ENCODE measurements around the gene FNDC3A. TPM values are rescaled to one million over a fixed set of nuclear protein-coding genes. Genes with fewer than 3 reads are reported as not detected.

FNDC3A gene
- total RNA-seq, 1 donor from 2014 or later: 51.9 TPM

- DNase-seq (ENCODE audit: extremely low spot score, unreplicated experiment): no peak
- peaks cover 64% of the 10 kb centered on the region for H3K27me3 Mint-ChIP-seq (ENCODE audit: unreplicated experiment)
- H3K4me1 Mint-ChIP-seq (ENCODE audit: unreplicated experiment): peaks cover 4% of the 10 kb centered on the region
- peak overlapping the region; percentile 27 for H3K27ac Mint-ChIP-seq (ENCODE audit: unreplicated experiment)
- H3K9me3 Mint-ChIP-seq (ENCODE audit: unreplicated experiment): no peaks in the 10 kb centered on the region
- no peak for TF ChIP-seq CTCF (IDR thresholded peaks at IDR 0.05)
- H3K4me3 Mint-ChIP-seq (ENCODE audit: unreplicated experiment): peak overlapping the region; percentile 55
- peaks cover 8% of the 10 kb centered on the region for H3K36me3 Mint-ChIP-seq (ENCODE audit: unreplicated experiment)
Observed at GRCh38 chr13:49219647-49220035, 243.9 kb downstream of the FNDC3A start.

GRCh38 chr13:49220036-49220855 is 244.5 kb downstream of the FNDC3A start, which contains the start of gene MLNR:
Gene MLNR (plus strand): TSS chr13:49220338. CDS start chr13:49220338, 0 bp downstream.
- Mint-ChIP-seq H3K9me3 (ENCODE audit: unreplicated experiment) (no peaks in the 10 kb centered on the region), H3K36me3 (ENCODE audit: unreplicated experiment) (peaks cover 8% of the 10 kb centered on the region), H3K27ac (ENCODE audit: unreplicated experiment) (peak within 1 kb of the TSS; percentile 27), H3K4me1 (ENCODE audit: unreplicated experiment) (peaks cover 4% of the 10 kb centered on the region), H3K4me3 (ENCODE audit: unreplicated experiment) (peak within 1 kb of the TSS; percentile 65), H3K27me3 (ENCODE audit: unreplicated experiment) (peaks cover 70% of the 10 kb centered on the region)
- TF ChIP-seq CTCF (IDR thresholded peaks at IDR 0.05): no peak
- DNase-seq (ENCODE audit: extremely low spot score, unreplicated experiment): no peak

- H3K27ac Mint-ChIP-seq (ENCODE audit: unreplicated experiment): no peak overlapping the region
- H3K4me3 Mint-ChIP-seq (ENCODE audit: unreplicated experiment): peak overlapping the region; percentile 65
- no peak for TF ChIP-seq CTCF (IDR thresholded peaks at IDR 0.05)
- peaks cover 8% of the 10 kb centered on the region for H3K36me3 Mint-ChIP-seq (ENCODE audit: unreplicated experiment)
- DNase-seq (ENCODE audit: extremely low spot score, unreplicated experiment): no peak
- H3K9me3 Mint-ChIP-seq (ENCODE audit: unreplicated experiment): no peaks in the 10 kb centered on the region
- H3K4me1 Mint-ChIP-seq (ENCODE audit: unreplicated experiment): peaks cover 4% of the 10 kb centered on the region
- H3K27me3 Mint-ChIP-seq (ENCODE audit: unreplicated experiment): peaks cover 76% of the 10 kb centered on the region
Observed at GRCh38 chr13:49220856-49221589, 245.3 kb downstream of the FNDC3A start.

- H3K27ac Mint-ChIP-seq (ENCODE audit: unreplicated experiment): no peak overlapping the region
- H3K4me3 Mint-ChIP-seq (ENCODE audit: unreplicated experiment): peak overlapping the region; percentile 65
- no peak for DNase-seq (ENCODE audit: extremely low spot score, unreplicated experiment)
- H3K9me3 Mint-ChIP-seq (ENCODE audit: unreplicated experiment): no peaks in the 10 kb centered on the region
- peaks cover 76% of the 10 kb centered on the region for H3K27me3 Mint-ChIP-seq (ENCODE audit: unreplicated experiment)
- peaks cover 8% of the 10 kb centered on the region for H3K36me3 Mint-ChIP-seq (ENCODE audit: unreplicated experiment)
- peaks cover 4% of the 10 kb centered on the region for H3K4me1 Mint-ChIP-seq (ENCODE audit: unreplicated experiment)
- TF ChIP-seq CTCF (IDR thresholded peaks at IDR 0.05): no peak
Observed at GRCh38 chr13:49221590-49221965, 245.9 kb downstream of the FNDC3A start.
